ENCODE measurements around the gene ARL9.

DNA sequence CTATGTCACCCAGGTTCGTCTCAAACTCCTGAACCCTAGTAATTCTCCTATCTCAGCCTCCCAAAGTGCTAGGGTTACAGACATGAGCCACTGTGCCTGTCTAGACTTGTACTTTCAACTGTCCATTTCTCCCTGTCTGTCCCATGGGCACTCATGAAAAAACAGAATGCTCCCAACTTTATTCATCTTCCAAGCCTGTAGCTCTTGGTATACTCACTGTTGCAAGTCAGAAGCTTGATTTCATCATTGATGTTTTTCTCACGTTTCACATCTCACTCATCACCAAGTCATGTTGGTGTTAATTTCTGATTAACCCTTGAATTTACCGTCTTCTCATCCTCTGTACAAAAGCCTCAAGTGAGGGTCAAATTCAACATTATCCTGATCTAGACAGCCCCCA, 45.5 kb upstream of the ARL9 start:
- TF ChIP-seq, protein P1, sequence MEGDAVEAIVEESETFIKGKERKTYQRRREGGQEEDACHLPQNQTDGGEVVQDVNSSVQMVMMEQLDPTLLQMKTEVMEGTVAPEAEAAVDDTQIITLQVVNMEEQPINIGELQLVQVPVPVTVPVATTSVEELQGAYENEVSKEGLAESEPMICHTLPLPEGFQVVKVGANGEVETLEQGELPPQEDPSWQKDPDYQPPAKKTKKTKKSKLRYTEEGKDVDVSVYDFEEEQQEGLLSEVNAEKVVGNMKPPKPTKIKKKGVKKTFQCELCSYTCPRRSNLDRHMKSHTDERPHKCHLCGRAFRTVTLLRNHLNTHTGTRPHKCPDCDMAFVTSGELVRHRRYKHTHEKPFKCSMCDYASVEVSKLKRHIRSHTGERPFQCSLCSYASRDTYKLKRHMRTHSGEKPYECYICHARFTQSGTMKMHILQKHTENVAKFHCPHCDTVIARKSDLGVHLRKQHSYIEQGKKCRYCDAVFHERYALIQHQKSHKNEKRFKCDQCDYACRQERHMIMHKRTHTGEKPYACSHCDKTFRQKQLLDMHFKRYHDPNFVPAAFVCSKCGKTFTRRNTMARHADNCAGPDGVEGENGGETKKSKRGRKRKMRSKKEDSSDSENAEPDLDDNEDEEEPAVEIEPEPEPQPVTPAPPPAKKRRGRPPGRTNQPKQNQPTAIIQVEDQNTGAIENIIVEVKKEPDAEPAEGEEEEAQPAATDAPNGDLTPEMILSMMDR (IDR thresholded peaks at IDR 0.05), result no peak
- no peak for TF ChIP-seq POLR2A (IDR thresholded peaks at IDR 0.05)
